Endothelial cell of umbilical vein (primary cell): ENCODE data around the gene CORO6. TPM values are rescaled to one million over a fixed set of nuclear protein-coding genes. Genes with fewer than 3 reads are reported as not detected.

ENCODE experiments used
- BruUV-seq: library from RNA; stranded (reverse); fragments of 400-500 nt; replicated peaks from 2 replicates; lab custom pipeline; 2021; lab: Mats Ljungman, UMichigan
- CTCF ChIA-PET: fragments of 300-600, 350-600 bp; sonication (Branson Sonifier 250); formaldehyde crosslinking; loops from one replicate; lab custom pipeline; 2021; ENCODE audit warnings: antibody characterized with exemption, inconsistent platforms; lab: Charles Lee
- POLR2A ChIA-PET: fragments of 300-600, 350-600 bp; sonication (Branson Sonifier 250); formaldehyde crosslinking; loops from one replicate; lab custom pipeline; 2021; ENCODE audit warnings: antibody characterized with exemption, inconsistent platforms; lab: Charles Lee
- DNase-seq: peaks from one replicate; pipeline ENCODE4 v3.0.0-alpha.2; 2011; ENCODE audit warnings: low read depth, low spot score
- FAIRE-seq: peaks from 2 replicates; lab custom pipeline; 2011; peaks lifted over from hg19 to GRCh38; lab: Jason Lieb, UNC
- H2AFZ ChIP-seq: 2 replicates; pipeline ENCODE4 v1.6.0; 2012; ENCODE audit warnings: low read depth, low read length, control low read depth, inconsistent platforms
- H3K27ac ChIP-seq: 2 replicates; pipeline ENCODE4 v1.5.1; 2011; ENCODE audit warnings: low read depth, mild to moderate bottlenecking, control low read depth, low read length, moderate library complexity; ENCODE audit not compliant: insufficient read depth
- H3K27me3 ChIP-seq, 2 experiments: 2 replicates each; pipeline versions ENCODE4 v1.6.0 to v1.6.1; 2011; ENCODE audit warnings: low read length in 2 of 2, mixed read lengths in 1 of 2; ENCODE audit not compliant: control insufficient read depth in 2 of 2, insufficient read depth in 2 of 2
- H3K36me3 ChIP-seq, 2 experiments: 2 replicates in 1 of 2; 3 replicates in 1 of 2; pipeline ENCODE4 v1.5.1; 2011; ENCODE audit warnings: low read length in 2 of 2, mild to moderate bottlenecking in 1 of 2, moderate library complexity in 1 of 2; ENCODE audit not compliant: control insufficient read depth in 2 of 2, insufficient read depth in 2 of 2; ENCODE audit errors: extremely low read depth in 1 of 2
- H3K4me1 ChIP-seq: 3 replicates; pipeline ENCODE4 v1.5.1; 2011; ENCODE audit warnings: mild to moderate bottlenecking, low read length; ENCODE audit not compliant: control insufficient read depth, insufficient read depth; ENCODE audit errors: extremely low read depth
- H3K4me2 ChIP-seq: 2 replicates; pipeline ENCODE4 v1.6.1; 2011; ENCODE audit warnings: low read length, control low read depth, mixed read lengths; ENCODE audit not compliant: insufficient read depth
- H3K4me3 ChIP-seq, 3 experiments: fragments of 200-600 bp in 1 of 3; sonication (generic), shearing (Covaris generic) in 1 of 3; replicated peaks in 1 of 3; 2 replicates each; pipeline ENCODE4 v1.5.1; 2011 to 2016; ENCODE audit warnings: control low read depth in 3 of 3, low read length in 3 of 3, mild to moderate bottlenecking in 2 of 3, inconsistent platforms in 1 of 3, low read depth in 1 of 3, moderate library complexity in 1 of 3; ENCODE audit not compliant: insufficient read depth in 1 of 3
- H3K79me2 ChIP-seq: 2 replicates; pipeline ENCODE4 v1.6.0; 2012; ENCODE audit warnings: low read length, inconsistent platforms; ENCODE audit not compliant: control insufficient read depth, insufficient read depth
- H3K9ac ChIP-seq: replicated peaks from 2 replicates; pipeline ENCODE3; 2011; ENCODE audit warnings: low read length, control low read depth; ENCODE audit not compliant: insufficient read depth; ENCODE audit errors: extremely low read depth
- H3K9me1 ChIP-seq: replicated peaks from 3 replicates; pipeline ENCODE4 v1.6.0; 2011; ENCODE audit warnings: mild to moderate bottlenecking, low read length; ENCODE audit not compliant: control insufficient read depth, insufficient read depth; ENCODE audit errors: extremely low read depth
- H3K9me3 ChIP-seq: replicated peaks from 2 replicates; pipeline ENCODE4 v1.5.1; 2012; ENCODE audit warnings: low read length, inconsistent platforms; ENCODE audit not compliant: control insufficient read depth, insufficient read depth
- H4K20me1 ChIP-seq: replicated peaks from 2 replicates; pipeline ENCODE3; 2011; ENCODE audit warnings: mild to moderate bottlenecking, low read length; ENCODE audit not compliant: control insufficient read depth, insufficient read depth; ENCODE audit errors: extremely low read depth
- CTCF ChIP-seq, 2 donors: IDR thresholded peaks; 1 replicate in 1 of 2; 2 replicates in 1 of 2; pipeline ENCODE4 v1.5.1; 2011; ENCODE audit warnings: low read length in 2 of 2, mild to moderate bottlenecking in 2 of 2, moderate library complexity in 2 of 2, control low read depth in 1 of 2, inconsistent platforms in 1 of 2, low read depth in 1 of 2; ENCODE audit not compliant: insufficient read depth in 1 of 2; ENCODE audit errors: extremely low read depth in 1 of 2
- EZH2 ChIP-seq: IDR thresholded peaks from 2 replicates; pipeline ENCODE4 v1.6.1; 2012; ENCODE audit warnings: borderline replicate concordance, low read depth, mild to moderate bottlenecking, moderate library complexity, low read length, inconsistent platforms; ENCODE audit not compliant: severe bottlenecking
- FOS ChIP-seq: IDR thresholded peaks from 2 replicates; pipeline ENCODE4 v1.6.1; 2011; ENCODE audit warnings: mild to moderate bottlenecking, low read length, moderate library complexity, borderline replicate concordance; ENCODE audit not compliant: insufficient read depth
- GATA2 ChIP-seq: IDR thresholded peaks from 2 replicates; pipeline ENCODE4 v1.7.0; 2011; ENCODE audit warnings: low read depth, mild to moderate bottlenecking, moderate library complexity, mixed read lengths, low read length; ENCODE audit not compliant: insufficient read length, insufficient read depth
- JUN ChIP-seq: IDR thresholded peaks from 2 replicates; pipeline ENCODE4 v1.6.1; 2011; ENCODE audit warnings: borderline replicate concordance, low read depth; ENCODE audit not compliant: insufficient read length, insufficient read depth
- MAX ChIP-seq: IDR thresholded peaks from 2 replicates; pipeline ENCODE4 v1.6.1; 2011; ENCODE audit not compliant: insufficient read depth, insufficient read length
- MYC ChIP-seq: IDR thresholded peaks from one replicate; pipeline ENCODE4 v1.6.1; 2011; ENCODE audit warnings: mild to moderate bottlenecking, low read depth, low read length
- POLR2A ChIP-seq: IDR thresholded peaks from 2 replicates; pipeline ENCODE4 v1.6.1; 2012; ENCODE audit warnings: low read depth, mild to moderate bottlenecking, control low read depth, low read length
- POLR2AphosphoS5 ChIP-seq: IDR thresholded peaks from 2 replicates; pipeline ENCODE4 v1.6.1; 2012; ENCODE audit warnings: low read depth, mild to moderate bottlenecking, control low read depth, low read length, moderate library complexity; ENCODE audit not compliant: insufficient read depth
- dilution Hi-C: fragments of 300-500 bp; cut with MboI; formaldehyde crosslinking; loops from one replicate; pipeline ENCODE4 v1.15.0; 2019; ENCODE audit warnings: low sequenced_read_pairs; ENCODE audit not compliant: extremely low pct_ligation_motif_present
- intact Hi-C: fragments of 100-400 bp; cut with micrococcal nuclease; formaldehyde crosslinking; loops from one replicate; pipeline ENCODE4 v1.10.0; 2022
- polyA plus RNA-seq, 4 experiments: library from polyadenylated mRNA; depleted of rRNA in 3 of 4; stranded (reverse) in 3 of 4; unstranded in 1 of 4; fragments of >200 nt; gene quantifications; 2 replicates each; pipeline versions ENCODE4 v1.2.1 to v1.2.3, GENCODE V29; 2011 to 2012; ENCODE audit warnings: missing spikeins in 1 of 4
- total RNA-seq: library from RNA; stranded (reverse); gene quantifications from 2 replicates; pipeline ENCODE4 v1.2.3, GENCODE V29; 2021

CORO6 gene
- total and polyA plus RNA-seq, 2 donors (not counting 3 experiments of a cell fraction or from before 2014, with no cell fraction given) = 10.7 to 14.7 TPM

GRCh38 chr17:29627951-29628350 lies 5.2 kb upstream of the CORO6 start:
- H3K79me2 ChIP-seq = no peaks in the 10 kb centered on the region
- FAIRE-seq (no peak), DNase-seq (no peak)
- no peaks in the 10 kb centered on the region for H4K20me1 ChIP-seq
- no TSS peak for BruUV-seq
- ChIA-PET POLR2A (no interaction called here), CTCF (interaction anchor here (1.8 to 5.1 kb wide), 2 partner anchors 10 to 12 kb away, joined by 7 to 37 read pairs; no protein-coding TSS in a partner anchor)
- H3K9me1 ChIP-seq = no peaks in the 10 kb centered on the region
- no peaks in the 10 kb centered on the region for H3K27me3 ChIP-seq
- H2AFZ ChIP-seq = no peak overlapping the region
- dilution Hi-C loops = no loop called here
- peaks cover 2% of the 10 kb centered on the region for H3K4me1 ChIP-seq
- intact Hi-C loops = no loop called here
- TF ChIP-seq POLR2A = no peak
- no peak for TF ChIP-seq CTCF (IDR thresholded peaks at IDR 0.05; ENCODE audit: extremely low read depth in 1 of 2, insufficient read depth in 1 of 2, low read depth in 1 of 2, low read length in 2 of 2)
- no peak for TF ChIP-seq GATA2
- no peak for TF ChIP-seq EZH2
- TF ChIP-seq MYC = no peak
- TF ChIP-seq MAX = no peak
- no peak for TF ChIP-seq JUN
- no peak for TF ChIP-seq FOS
- no peak for TF ChIP-seq POLR2AphosphoS5
- no peaks in the 10 kb centered on the region for H3K9me3 ChIP-seq
- H3K36me3 ChIP-seq = peaks cover 11 to 28% of the 10 kb centered on the region in 2 experiments
- H3K4me2 ChIP-seq = no peak overlapping the region
- H3K9ac ChIP-seq = no peak overlapping the region
- no peak overlapping the region for H3K4me3 ChIP-seq
- H3K27ac ChIP-seq = no peak overlapping the region
